ENCODE measurements around the gene BIRC2. TPM values are rescaled to one million over a fixed set of nuclear protein-coding genes. Genes with fewer than 3 reads are reported as not detected.

BIRC2 gene
- polyA plus RNA-seq, 1 of the 3 experiments (the other 2 are of a cell fraction), result 20.1 TPM

DNA sequence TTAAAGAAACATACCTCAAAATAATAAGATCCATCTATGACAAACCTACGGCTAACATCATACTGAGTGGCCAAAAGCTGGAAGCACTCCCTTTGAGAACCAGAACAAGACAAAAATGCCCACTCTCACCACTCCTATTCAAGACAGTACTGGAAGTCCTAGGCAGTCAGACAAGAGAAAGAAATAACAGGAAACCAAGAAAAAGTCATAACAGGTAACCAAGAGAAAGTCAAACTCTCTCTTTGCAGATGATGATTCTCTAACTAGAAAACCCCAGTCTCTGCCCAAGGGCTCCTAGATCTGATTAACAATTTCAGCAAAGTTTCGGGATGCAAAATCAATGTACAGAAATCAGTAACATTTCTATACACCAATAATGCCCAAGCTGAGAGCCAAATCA lies 70.0 kb downstream of the BIRC2 start:
- Histone ChIP-seq H3K4me1 (ENCODE audit: control insufficient read depth in 1 of 2, insufficient read depth in 2 of 2, low read depth in 1 of 2, low read length in 1 of 2) (no peaks in the 10 kb centered on the region; a peak in 1 of 4 replicates), H3K4me3 (ENCODE audit: low read depth in 2 of 2, low read length in 1 of 2) (no peak overlapping the region), H3K9me2 (no peaks in the 10 kb centered on the region), H4K20me1 (ENCODE audit: insufficient read depth) (no peaks in the 10 kb centered on the region), H2AFZ (ENCODE audit: low read depth) (no peak overlapping the region), H3K9me3 (peaks cover 7% of the 10 kb centered on the region; the same call in 1 of the 2 replicates), H3K9ac (no peak overlapping the region), H3K36me3 (replicated peaks in 1 of 2; ENCODE audit: control insufficient read depth in 1 of 2, insufficient read depth in 2 of 2, low read length in 1 of 2) (peaks cover 0 to 23% of the 10 kb centered on the region in 2 experiments), H3F3A (replicated peaks; ENCODE audit: insufficient read depth) (no peaks in the 10 kb centered on the region), H3K27ac (ENCODE audit: low read depth in 2 of 2, low read length in 1 of 2) (no peak overlapping the region), H3K79me2 (ENCODE audit: insufficient read depth) (peaks cover 94% of the 10 kb centered on the region), H3K27me3 (ENCODE audit: insufficient read depth) (no peaks in the 10 kb centered on the region), H3K4me2 (no peak overlapping the region)
- ChIA-PET CTCF (no interaction called here), POLR2A (no interaction called here)
- WGBS (ENCODE audit: low lambda C conversion rate), result 97% methylated on average over 2 of the region's 2 CpGs
- no peak for DNase-seq
- TF ChIP-seq, protein P1, sequence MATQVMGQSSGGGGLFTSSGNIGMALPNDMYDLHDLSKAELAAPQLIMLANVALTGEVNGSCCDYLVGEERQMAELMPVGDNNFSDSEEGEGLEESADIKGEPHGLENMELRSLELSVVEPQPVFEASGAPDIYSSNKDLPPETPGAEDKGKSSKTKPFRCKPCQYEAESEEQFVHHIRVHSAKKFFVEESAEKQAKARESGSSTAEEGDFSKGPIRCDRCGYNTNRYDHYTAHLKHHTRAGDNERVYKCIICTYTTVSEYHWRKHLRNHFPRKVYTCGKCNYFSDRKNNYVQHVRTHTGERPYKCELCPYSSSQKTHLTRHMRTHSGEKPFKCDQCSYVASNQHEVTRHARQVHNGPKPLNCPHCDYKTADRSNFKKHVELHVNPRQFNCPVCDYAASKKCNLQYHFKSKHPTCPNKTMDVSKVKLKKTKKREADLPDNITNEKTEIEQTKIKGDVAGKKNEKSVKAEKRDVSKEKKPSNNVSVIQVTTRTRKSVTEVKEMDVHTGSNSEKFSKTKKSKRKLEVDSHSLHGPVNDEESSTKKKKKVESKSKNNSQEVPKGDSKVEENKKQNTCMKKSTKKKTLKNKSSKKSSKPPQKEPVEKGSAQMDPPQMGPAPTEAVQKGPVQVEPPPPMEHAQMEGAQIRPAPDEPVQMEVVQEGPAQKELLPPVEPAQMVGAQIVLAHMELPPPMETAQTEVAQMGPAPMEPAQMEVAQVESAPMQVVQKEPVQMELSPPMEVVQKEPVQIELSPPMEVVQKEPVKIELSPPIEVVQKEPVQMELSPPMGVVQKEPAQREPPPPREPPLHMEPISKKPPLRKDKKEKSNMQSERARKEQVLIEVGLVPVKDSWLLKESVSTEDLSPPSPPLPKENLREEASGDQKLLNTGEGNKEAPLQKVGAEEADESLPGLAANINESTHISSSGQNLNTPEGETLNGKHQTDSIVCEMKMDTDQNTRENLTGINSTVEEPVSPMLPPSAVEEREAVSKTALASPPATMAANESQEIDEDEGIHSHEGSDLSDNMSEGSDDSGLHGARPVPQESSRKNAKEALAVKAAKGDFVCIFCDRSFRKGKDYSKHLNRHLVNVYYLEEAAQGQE (IDR thresholded peaks at IDR 0.05; ENCODE audit: low read depth, low read length), result no peak
- TF ChIP-seq ELF1 (IDR thresholded peaks at IDR 0.05), result no peak
- no peak for TF ChIP-seq FOXJ3 (CRISPR knock-in tag; IDR thresholded peaks at IDR 0.05)
- TF ChIP-seq CHD2 (IDR thresholded peaks at IDR 0.05; ENCODE audit: low read length, partially characterized antibody), result no peak
- TF ChIP-seq FOXM1 (IDR thresholded peaks at IDR 0.05; ENCODE audit: low read depth), result no peak
- no peak for TF ChIP-seq MEF2A (IDR thresholded peaks at IDR 0.05; ENCODE audit: borderline replicate concordance, low read depth)
- no peak for TF ChIP-seq RFX5 (IDR thresholded peaks at IDR 0.05; ENCODE audit: low read length)
- TF ChIP-seq IRF3 (IDR thresholded peaks at IDR 0.05; ENCODE audit: low read depth, low read length), result no peak
- TF ChIP-seq TEAD4 (IDR thresholded peaks at IDR 0.05; ENCODE audit: borderline replicate concordance, insufficient read depth), result no peak
- no peak for TF ChIP-seq RXRA (IDR thresholded peaks at IDR 0.05; ENCODE audit: borderline replicate concordance, low read depth)
- TF ChIP-seq MAX (IDR thresholded peaks at IDR 0.05; ENCODE audit: low read depth), result no peak
- no peak for TF ChIP-seq NFIC (IDR thresholded peaks at IDR 0.05; ENCODE audit: borderline replicate concordance)
- TF ChIP-seq TAF1 (IDR thresholded peaks at IDR 0.05; ENCODE audit: borderline replicate concordance, low read depth, low read length), result no peak
- TF ChIP-seq YY1 (IDR thresholded peaks at IDR 0.05; ENCODE audit: low read depth), result no peak
- no peak for TF ChIP-seq EP300 (IDR thresholded peaks at IDR 0.05; ENCODE audit: borderline replicate concordance in 1 of 2, low read depth in 1 of 2, low read length in 1 of 2)
- TF ChIP-seq POLR2AphosphoS5 (IDR thresholded peaks at IDR 0.05; ENCODE audit: low read depth, low read length), result no peak
- TF ChIP-seq MXI1 (IDR thresholded peaks at IDR 0.05; ENCODE audit: low read depth, low read length), result no peak
- TF ChIP-seq, protein P2, sequence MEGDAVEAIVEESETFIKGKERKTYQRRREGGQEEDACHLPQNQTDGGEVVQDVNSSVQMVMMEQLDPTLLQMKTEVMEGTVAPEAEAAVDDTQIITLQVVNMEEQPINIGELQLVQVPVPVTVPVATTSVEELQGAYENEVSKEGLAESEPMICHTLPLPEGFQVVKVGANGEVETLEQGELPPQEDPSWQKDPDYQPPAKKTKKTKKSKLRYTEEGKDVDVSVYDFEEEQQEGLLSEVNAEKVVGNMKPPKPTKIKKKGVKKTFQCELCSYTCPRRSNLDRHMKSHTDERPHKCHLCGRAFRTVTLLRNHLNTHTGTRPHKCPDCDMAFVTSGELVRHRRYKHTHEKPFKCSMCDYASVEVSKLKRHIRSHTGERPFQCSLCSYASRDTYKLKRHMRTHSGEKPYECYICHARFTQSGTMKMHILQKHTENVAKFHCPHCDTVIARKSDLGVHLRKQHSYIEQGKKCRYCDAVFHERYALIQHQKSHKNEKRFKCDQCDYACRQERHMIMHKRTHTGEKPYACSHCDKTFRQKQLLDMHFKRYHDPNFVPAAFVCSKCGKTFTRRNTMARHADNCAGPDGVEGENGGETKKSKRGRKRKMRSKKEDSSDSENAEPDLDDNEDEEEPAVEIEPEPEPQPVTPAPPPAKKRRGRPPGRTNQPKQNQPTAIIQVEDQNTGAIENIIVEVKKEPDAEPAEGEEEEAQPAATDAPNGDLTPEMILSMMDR (IDR thresholded peaks at IDR 0.05), result no peak
- no peak for TF ChIP-seq TCF12 (IDR thresholded peaks at IDR 0.05)
